ENCODE data around the gene GMCL2.

GMCL2 gene

GRCh38 chr5:178177569-178177968, 9.6 kb downstream of the GMCL2 start:
- DNase-seq, result no peak

GRCh38 chr5:178176791-178177190, 10.4 kb downstream of the GMCL2 start:
- no peak for DNase-seq

- DNase-seq, result no peak
Observed at GRCh38 chr5:178174456-178174855, 12.7 kb downstream of the GMCL2 start.

GRCh38 chr5:178170455-178170854, 16.7 kb downstream of the GMCL2 start:
- DNase-seq, result no peak

- DNase-seq, result no peak
Observed at GRCh38 chr5:178165581-178165980, 21.6 kb downstream of the GMCL2 start.

GRCh38 chr5:178163772-178164735, 23.1 kb downstream of the GMCL2 start:
- peak; percentile 62 for DNase-seq

GRCh38 chr5:178162481-178162880, 24.7 kb downstream of the GMCL2 start:
- DNase-seq, result no peak

GRCh38 chr5:178160176-178160575, 27.0 kb downstream of the GMCL2 start:
- no peak for DNase-seq

- no peak for DNase-seq
Observed at GRCh38 chr5:178155065-178155464, 32.1 kb downstream of the GMCL2 start.

- DNase-seq, result peak; percentile 98
Observed at GRCh38 chr5:178153530-178154340, 33.4 kb downstream of the GMCL2 start, which contains the start of gene NHP2. TSS of gene NHP2 (minus strand) at chr5:178153885. CDS start at chr5:178153817, 68 bp downstream.

- DNase-seq, result no peak
Observed at GRCh38 chr5:178152491-178153444, 34.4 kb downstream of the GMCL2 start.

- DNase-seq, result no peak
Observed at GRCh38 chr5:178150977-178151734, 36.0 kb downstream of the GMCL2 start.

- DNase-seq, result no peak
Observed at GRCh38 chr5:178149199-178149932, 37.8 kb downstream of the GMCL2 start.

GRCh38 chr5:178147406-178147805, 39.8 kb downstream of the GMCL2 start:
- no peak for DNase-seq

GRCh38 chr5:178145965-178146820, 41.0 kb downstream of the GMCL2 start:
- peak; percentile 29 for DNase-seq

- no peak for DNase-seq
Observed at GRCh38 chr5:178143901-178144300, 43.3 kb downstream of the GMCL2 start.

GRCh38 chr5:178143246-178143645, 43.9 kb downstream of the GMCL2 start:
- no peak for DNase-seq

GRCh38 chr5:178142642-178143041, 44.5 kb downstream of the GMCL2 start:
- DNase-seq, result no peak

- no peak for DNase-seq
Observed at GRCh38 chr5:178141550-178141949, 45.6 kb downstream of the GMCL2 start.

- no peak for DNase-seq
Observed at GRCh38 chr5:178137991-178138390, 49.2 kb downstream of the GMCL2 start.

Data from fibroblast of skin of right biceps (primary cell).